ENCODE results near the gene NYAP2.

- no peak for TF ChIP-seq EZH2 (IDR thresholded peaks at IDR 0.05; ENCODE audit: borderline replicate concordance, low read length)
- no peak for TF ChIP-seq CTCF (IDR thresholded peaks at IDR 0.05; ENCODE audit: low read length)
Measured at GRCh38 chr2:225693259-225693658, 293.7 kb downstream of the NYAP2 start.
